GM18861 (cell line): ENCODE results near the gene TPPP3.

ENCODE experiments used
- ATAC-seq: cut with Tn5 transposase; IDR thresholded peaks from one replicate; pipeline ENCODE4 v1.9.1; 2021; ENCODE audit not compliant: unreplicated experiment

TPPP3 gene

DNA sequence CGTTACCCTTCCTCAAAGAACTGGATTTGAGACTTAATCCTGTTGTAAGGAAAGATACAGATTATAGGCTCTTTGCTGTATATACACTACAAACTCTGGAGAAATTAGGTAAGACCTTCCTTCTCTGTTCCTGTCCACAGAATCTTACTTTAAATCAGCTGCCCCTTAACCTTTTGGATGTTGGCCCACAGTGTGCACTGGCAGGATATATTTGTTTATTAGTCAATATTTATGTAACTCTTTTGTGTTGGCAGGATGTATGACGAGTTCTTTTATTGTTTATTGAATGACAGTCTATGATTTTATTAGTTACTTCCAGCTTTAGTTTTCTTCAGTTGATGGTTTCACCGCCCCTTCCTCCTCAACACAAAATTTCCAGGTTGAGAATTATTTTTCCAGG is 47.0 kb downstream of the TPPP3 start:
- ATAC-seq, result no peak

DNA sequence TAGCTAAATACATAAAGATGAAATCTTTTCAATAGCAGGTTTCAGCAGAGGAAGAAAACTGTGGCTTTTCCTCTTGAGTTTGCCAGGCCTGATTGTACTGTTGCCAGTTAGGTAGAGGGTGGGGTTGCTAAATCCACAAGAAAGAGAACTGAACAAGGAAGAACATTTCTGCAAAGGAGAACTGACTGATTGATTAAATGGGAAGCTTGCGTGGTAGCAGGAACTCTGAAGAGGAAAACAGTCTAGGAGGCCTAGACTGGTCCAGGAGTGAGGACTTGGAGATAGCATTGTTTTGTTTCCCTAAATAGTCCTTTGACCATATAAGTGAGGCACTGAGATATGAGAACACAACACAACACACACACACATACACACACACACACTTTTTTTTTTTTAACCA is 47.9 kb downstream of the TPPP3 start:
- ATAC-seq, result no peak

DNA sequence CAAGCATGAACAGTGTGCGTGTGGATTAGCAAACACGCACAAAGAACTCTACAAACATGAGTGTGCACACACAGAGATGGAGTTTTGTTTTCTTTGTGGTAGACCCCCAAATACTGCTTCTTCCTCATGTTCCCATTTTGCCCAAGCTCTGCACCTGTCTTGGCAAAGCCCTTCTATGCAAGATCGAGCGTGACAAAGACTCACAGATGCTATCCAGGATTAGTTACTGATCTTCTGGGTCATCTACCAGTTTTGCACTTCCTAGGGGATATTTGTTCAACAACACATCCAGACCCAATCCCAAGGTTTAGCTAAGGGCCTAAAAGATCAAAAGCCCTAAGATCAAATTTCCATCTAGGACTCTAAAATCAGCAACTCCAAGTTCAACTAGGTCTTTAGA is 50.7 kb downstream of the TPPP3 start:
- ATAC-seq, result no peak

DNA sequence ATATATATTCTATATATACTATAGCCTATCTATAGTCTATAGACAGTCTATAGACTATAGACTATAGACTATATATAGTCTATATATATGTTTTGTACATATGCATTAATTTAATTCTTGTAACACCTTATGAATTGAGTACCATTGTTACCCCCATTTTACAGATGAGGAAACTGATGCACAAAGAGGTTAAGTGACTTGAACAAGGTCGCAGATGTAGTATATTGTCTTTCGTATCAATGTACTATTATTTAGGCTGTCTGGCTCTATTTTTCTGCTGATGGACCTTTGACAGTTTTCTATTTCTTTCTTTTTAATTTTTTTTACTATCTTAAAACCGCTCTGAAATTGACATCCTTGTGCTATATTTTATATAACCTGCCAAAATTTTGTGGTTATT is 52.0 kb downstream of the TPPP3 start:
- ATAC-seq, result no peak
